ENCODE data around the gene ATP1A1.

- TF ChIP-seq CTCF (IDR thresholded peaks at IDR 0.05) (no peak), POLR2A (IDR thresholded peaks at IDR 0.05) (no peak)
These were observed 30.0 kb upstream of the ATP1A1 start for GRCh38 chr1:116343019-116343418.

Measured in lower leg skin (tissue), 3 donors.